HG02870 (cell line): Measurements from ENCODE around the gene PGF.
"Not testable (repeated sequence)": the region's sequence is repeated elsewhere in the genome, so short reads cannot be mapped to it uniquely, and the experiment has no call there.

Experiments used
- ATAC-seq: cut with Tn5 transposase; IDR thresholded peaks from one replicate; pipeline ENCODE4 v1.9.1; 2021; ENCODE audit warnings: mild to moderate bottlenecking, moderate library complexity; ENCODE audit not compliant: unreplicated experiment

PGF gene

GRCh38 chr14:74945261-74945851 lies 10.0 kb downstream of the PGF start:
- no peak for ATAC-seq

DNA sequence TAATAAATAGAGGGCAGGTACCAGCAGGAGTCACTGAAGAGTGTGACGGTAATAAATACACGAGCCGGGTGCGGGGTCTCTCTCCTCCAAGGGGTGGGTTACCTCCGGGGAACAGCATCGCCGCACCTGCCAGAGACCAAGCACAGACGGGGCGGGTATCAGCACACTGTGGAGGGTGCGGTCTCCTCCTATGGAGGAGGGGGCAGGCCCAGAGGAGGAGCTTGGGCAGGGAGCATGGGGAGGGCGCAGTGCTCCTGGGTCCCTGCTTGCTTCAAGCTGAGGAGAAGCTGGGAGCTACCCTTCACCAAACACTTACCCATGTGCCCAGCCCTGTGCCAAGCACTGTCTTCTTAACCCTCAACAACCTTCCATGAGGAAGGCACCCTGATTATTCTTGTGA lies 12.8 kb downstream of the PGF start:
- no peak for ATAC-seq

DNA sequence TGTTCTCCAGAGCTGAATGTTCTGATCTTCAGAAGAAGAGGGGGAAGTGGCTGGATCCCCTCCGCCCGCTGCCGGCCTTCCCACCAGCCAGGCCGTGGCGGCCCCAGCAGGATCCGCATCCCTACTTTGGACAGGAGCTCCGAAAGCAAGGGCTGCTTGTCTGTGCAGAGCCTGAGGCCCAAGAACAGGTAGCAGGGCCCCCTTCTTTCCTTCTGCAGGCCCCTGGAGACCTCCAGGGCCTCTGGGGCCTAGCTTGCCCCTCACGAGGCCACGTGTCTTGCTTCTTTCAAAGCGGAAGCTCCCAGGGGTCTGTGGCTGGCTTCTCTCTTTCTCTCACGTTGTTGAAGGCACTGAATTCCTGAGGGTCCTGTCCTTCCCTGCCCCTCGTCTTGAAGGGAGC lies 13.2 kb downstream of the PGF start:
- no peak for ATAC-seq

DNA sequence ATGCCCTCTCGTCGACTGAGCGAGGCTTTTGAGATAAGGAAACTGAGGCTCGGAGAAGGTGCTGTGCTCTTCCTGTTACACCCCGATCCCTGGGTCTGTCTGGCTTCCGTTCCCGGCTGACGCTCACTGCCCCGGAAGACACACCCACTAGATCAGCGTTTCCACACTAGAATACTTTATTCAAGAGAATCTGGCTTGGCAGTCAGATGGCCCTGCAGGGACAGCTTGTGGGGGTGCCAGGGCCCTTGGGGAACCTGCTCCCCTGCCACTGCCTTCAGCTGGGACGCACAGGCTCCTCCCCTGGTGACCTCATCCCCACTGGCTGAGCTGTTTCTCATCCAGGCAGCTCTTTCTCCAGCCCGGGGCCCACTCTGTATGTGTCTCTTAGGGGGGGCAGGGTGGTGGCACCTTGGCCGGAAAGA lies 13.7 kb downstream of the PGF start:
- no peak for ATAC-seq

DNA sequence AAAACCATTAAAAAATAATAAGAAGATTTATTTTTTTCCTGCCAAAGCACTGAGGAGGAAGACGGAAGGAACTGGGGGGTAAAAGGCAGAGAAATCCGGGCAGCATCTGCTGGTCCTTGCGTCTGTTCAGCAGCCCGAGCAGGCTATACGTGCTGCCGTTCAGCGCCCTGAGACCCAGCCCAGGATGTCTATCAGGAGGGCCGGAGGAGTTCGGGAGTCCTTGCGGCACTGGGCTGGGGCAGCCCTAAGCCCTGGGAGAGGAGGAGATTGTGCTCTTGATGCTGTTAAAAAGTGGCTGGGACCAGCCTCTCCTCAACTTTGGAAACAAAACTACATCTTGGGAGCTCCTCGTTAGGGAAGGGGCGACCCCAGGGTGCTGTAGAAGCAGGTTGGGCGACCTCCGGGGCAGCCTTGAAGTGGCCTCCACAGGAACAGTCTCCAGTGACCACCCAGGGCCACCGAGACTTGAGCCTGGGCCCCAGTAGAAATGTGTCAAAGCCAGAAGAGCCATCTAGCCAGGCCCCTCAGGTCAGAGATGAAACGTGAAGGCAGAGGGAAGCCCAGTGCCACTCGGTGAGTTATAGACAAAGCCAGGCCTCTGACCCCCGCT lies 14.3 kb downstream of the PGF start:
- ATAC-seq: no peak

DNA sequence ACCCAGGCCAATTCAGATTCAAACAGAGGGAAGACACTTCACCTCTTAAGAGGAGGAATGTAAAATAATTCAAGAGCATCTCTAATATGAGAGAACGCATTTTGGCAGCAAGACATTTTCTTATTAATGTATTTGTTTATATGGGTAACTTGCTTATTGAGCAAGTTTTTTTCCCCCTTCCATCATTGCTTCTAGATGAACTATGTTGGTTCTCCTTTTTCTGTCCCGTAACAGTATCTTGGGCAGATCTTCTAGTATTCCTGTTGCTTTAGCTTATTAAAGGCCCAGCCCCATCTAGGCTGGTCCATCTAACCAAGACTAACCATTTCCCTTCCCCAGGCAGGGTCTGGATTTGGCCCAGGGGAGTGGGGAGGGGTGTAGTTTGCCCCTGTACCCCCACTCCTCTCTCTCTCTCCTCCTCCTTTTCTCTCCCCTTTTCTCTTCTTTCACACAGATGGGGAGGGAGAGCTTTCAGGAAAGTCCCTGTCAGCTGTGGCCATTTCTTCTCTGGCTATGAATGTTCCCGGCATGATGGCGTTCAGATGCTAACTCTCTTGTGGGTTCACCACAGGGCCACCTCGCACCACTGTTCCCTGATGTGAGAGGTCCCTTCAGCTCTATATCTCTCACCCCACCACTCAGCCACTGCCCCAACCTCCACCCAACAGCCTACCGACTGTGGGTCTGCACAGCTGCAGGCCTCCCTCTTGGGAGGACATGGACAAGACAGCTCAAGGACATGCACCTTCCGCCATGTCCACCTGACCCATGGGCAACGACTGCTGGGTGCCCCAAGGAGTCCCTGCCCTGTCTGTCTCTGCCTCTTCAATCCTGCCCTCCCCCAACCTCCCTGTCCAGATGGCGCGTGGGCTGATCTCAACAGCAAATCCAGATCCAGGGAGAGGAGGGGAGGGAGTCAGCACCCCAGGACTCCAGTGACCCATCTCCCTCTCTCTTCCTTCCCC lies 16.6 kb downstream of the PGF start:
- no peak for ATAC-seq

GRCh38 chr14:74937171-74937570 lies 18.2 kb downstream of the PGF start:
- ATAC-seq: no peak

DNA sequence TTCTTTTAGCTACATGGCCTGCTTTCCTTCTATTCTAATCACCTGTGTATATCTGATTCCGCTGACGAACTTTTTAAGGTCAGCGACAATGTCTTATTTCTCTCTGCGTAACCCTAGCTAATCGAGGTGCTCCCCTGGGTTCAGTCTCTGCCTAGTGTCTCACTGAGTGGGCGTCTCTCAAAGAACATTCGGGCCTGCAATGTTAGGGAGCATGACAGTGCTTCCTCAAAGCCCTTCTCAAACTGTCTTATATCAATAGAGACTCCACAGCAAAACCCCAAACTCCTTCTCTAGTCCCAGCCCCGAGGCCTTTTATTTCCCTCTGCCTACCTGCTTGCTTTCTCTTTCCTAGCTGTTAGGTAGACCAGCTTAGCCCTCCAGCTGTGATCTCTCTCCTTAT lies 18.7 kb downstream of the PGF start:
- ATAC-seq: no peak

DNA sequence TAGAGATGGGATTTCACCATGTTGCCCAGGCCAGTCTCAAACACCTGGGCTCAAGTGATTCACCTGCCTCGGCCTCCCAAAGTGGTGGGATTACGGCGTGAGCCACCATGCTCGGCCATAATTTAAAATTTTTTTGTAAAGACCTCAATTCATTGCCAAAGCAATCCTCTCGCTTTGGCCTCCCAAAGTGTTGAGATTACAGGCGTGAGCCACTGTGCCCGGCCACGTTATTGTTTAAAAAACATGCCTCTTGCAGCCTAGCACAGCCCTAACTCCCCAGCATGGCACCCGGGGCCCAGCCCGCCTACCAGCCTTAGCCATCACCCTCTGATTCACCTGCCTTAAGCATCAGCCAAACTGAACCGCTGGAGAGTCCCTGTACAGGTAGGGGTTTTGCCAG lies 19.2 kb downstream of the PGF start:
- no peak for ATAC-seq

GRCh38 chr14:74935360-74935680 lies 20.1 kb downstream of the PGF start:
- ATAC-seq: no peak

DNA sequence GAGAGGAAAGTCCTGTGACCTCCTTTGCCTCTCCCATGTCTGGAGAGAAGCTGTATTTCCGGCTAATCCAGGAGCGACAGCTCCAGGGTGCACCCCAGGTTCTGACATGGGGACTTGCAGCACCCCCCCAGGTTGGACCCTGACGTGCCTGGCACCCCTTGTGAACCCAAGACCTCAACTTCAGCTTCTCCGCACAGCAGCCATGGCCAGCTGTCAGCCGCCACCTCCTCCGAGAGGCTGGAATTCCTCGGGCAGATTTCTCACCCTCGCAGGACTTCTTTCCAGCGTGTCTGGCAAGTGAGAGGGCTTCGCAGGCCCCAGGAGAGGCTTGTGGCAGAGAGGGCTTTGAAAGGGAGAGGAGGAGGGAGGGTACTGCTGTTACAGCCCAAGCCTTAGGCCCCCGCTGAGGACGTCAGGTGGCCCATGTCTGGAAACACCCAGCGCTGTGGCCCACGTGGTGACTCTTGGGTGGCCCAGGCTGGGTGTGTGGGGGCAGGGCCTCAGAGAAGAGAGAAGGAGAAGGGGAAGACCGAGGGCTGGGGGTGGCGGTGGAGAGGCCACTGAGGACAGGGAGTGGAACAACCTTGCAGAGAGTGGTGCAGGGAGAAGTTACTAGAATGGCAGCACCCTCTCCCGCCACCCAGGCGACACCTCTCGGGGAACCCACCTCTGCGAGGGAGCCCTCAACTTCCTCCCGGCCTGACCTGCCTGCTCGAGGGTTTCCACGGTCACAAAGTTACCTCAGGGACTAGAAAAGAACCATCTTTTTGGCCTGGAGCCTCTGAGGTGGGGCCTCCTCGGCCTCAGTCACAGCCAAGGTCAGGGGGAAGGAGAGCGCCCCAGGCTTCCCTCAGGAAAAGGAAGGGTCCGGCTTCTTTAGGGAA lies 20.7 kb downstream of the PGF start:
- no peak for ATAC-seq

DNA sequence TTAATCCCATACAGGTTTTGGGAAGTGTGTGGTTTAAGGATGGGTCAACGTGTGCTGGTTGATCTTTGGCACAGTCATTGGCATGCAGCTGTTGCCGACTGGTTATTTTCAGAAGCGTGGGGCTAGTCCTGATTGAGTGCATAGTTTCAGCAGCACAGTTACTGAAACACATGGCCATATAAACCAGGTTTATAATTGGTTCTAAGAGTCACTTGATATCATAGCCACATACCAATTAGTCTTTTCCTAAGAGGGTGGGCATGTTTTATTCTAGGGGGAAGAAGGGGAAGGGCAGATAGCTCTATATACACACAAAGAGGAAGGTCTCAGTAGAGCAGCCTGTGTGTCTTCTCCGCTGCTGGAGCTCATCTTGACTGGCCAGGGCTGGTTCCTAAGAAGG lies 21.4 kb downstream of the PGF start:
- ATAC-seq: no peak

DNA sequence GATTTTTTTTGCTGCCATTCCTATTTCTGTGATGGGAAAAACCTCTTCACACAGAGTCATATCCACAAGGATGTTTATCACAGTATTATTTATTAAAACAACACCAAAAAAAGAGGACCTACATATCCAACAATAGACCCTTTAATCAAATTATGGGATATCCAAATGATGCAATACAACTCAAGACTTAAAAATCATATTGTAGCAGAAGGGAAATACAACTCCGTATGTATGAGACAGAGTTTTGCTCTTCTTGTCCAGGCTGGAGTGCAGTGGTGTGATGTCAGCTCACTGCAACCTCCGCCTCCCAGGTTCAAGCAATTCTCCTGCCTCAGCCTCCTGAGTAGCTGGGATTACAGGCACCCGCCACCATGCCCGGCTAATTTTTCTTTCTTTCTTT lies 22.5 kb downstream of the PGF start:
- ATAC-seq: not testable (repeated sequence)

GRCh38 chr14:74932401-74932901 lies 22.9 kb downstream of the PGF start:
- no peak for ATAC-seq

- not testable (repeated sequence) for ATAC-seq
Observed at GRCh38 chr14:74931744-74932143, 23.7 kb downstream of the PGF start.

- ATAC-seq: no peak
Observed at GRCh38 chr14:74929242-74929641, 26.2 kb downstream of the PGF start.

GRCh38 chr14:74927225-74927624 lies 28.2 kb downstream of the PGF start:
- no peak for ATAC-seq

- no peak for ATAC-seq
Observed at GRCh38 chr14:74924061-74924460, 31.3 kb downstream of the PGF start.

DNA sequence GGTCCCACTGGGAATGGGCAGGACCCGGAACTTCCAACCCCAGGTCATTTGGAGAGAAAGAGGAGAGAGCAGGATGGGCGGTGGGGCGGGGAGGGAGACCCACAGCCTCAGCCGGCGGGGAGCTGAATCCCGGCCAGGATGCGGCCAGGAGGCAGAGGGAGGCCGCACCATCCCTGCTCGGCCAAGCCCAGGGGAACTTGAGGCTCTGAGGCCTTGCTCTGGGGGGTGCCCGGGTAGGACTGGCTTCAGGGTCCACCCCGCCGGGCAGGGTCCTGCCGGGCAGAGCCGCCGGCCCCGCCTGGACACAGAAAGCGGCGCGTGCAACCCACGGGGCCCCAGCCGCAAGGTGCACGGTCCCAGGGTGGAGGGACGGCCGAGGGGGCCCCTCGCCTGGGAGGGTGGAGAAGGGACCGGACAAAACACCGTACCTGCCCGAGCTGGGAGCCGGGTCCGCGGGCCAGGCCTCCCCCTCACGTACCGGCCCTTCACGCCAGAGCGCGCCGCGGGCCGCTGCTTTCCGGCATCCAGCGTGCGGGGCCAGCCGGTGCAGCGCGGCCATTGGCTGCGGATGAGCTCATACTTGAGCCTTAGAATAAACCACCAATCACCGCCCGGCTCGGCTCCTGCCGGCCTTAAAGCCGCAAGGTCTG lies 32.5 kb downstream of the PGF start, which contains the start of gene RPS6KL1:
RPS6KL1 (minus strand) TSS at position 509 of the 650 bp plus-strand sequence. CDS start 1,719 bp downstream, outside the sequence.
- ATAC-seq: peak; percentile 95
